Ramos (cell line): Measurements from ENCODE around the gene GPX4.
"Not testable (repeated sequence)": the region's sequence is repeated elsewhere in the genome, so short reads cannot be mapped to it uniquely, and the experiment has no call there.

Experiments
- in situ Hi-C: fragments of 300-500 bp; cut with MboI; formaldehyde crosslinking; loops from one replicate; pipeline ENCODE4 v1.14.3; 2022; ENCODE audit warnings: low sequenced_read_pairs; ENCODE audit not compliant: unreplicated experiment

GPX4 gene

GRCh38 chr19:1126984-1127760, 23.4 kb downstream of the GPX4 start:
- in situ Hi-C loops, result no loop called here

DNA sequence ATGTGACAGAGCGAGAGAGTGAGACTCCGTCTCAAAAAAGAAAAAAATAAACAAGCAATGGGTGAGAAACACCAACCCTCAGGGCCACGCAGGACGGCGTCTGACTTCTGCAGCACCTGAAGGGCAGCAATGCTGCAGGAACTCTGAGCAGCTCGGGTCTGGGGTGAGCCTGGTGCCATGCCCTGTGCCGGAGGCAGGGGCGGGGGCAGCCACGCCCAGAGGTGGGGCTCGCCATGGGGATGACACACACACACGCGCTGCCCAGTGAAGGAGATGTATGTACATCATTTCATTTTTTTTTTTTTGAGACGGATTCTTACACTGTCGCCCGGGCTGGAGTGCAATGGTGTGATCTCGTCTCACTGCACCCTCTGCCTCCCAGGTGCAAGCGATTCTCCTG, 24.3 kb downstream of the GPX4 start:
- in situ Hi-C loops, result no loop called here

- in situ Hi-C loops, result not testable (repeated sequence)
Measured at GRCh38 chr19:1129084-1129483, 25.3 kb downstream of the GPX4 start.

DNA sequence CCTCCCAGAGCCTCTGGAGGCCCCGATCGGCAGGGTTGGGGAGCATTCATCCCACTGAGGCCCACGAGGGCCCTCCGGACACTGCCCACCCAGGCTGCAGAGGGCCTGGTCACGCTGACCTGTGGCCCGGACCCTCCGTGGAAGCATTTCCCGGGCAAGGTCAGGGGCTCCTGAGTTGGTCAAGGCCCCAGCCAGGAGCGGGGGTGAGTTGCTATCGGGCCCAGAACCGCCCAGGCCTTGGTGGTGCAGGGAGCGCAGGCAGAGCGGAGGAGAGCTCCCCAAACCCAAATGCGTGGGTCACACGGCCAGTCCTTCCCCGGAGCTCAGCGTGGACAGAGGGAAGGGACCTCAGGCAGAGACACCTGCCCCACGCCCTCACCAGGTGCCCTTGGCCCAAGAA, 25.7 kb downstream of the GPX4 start:
- in situ Hi-C loops, result no loop called here

- in situ Hi-C loops, result no loop called here
Measured at GRCh38 chr19:1130771-1131717, 27.2 kb downstream of the GPX4 start.

- in situ Hi-C loops, result no loop called here
Measured at GRCh38 chr19:1131718-1132551, 28.1 kb downstream of the GPX4 start.

- in situ Hi-C loops, result no loop called here
Measured at GRCh38 chr19:1132552-1133383, 29.0 kb downstream of the GPX4 start.

DNA sequence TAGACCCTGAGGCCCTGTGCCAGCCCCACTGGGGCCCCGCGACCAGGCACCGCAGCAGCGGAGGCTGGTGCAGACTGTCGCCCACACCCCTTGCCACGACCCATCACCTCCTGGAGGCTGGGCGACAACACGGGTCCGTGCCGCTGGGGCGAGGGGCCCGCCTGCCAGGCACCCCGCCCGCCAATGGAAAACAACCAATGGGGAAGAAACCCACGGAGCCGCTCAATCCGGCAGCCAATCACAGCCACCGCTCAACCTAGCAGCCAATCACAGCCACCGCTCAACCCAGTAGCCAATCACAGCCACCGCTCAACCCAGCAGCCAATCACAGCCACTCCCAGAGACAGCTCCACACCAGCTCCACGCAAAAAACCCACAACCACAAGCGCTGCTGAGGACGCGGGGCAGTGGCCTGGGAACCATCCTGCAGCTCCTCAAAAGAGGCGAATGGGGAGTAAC, 29.7 kb downstream of the GPX4 start:
- in situ Hi-C loops, result no loop called here

DNA sequence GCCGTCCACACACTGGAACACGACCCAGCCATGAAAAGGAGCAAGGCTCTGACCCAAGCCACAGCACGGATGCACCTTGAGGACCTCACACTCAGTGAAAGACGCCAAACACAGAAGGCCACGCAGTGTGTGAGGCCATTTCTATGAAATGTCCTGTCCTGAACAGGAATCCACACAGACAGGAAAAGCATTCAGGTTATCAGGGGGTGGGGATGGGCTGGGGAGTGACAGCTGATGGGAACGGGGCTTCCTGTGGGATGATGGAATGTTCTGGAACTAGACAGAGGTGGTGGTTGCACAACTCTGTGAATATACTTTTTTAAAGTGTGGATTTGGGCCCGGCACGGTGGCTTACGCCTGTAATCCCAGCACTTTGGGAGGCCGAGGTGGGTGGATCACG, 30.6 kb downstream of the GPX4 start:
- in situ Hi-C loops, result no loop called here

- in situ Hi-C loops, result no loop called here
Measured at GRCh38 chr19:1135454-1135853, 31.7 kb downstream of the GPX4 start.

GRCh38 chr19:1136201-1136600, 32.4 kb downstream of the GPX4 start:
- in situ Hi-C loops, result no loop called here

GRCh38 chr19:1136621-1137317, 33.0 kb downstream of the GPX4 start:
- in situ Hi-C loops, result no loop called here

DNA sequence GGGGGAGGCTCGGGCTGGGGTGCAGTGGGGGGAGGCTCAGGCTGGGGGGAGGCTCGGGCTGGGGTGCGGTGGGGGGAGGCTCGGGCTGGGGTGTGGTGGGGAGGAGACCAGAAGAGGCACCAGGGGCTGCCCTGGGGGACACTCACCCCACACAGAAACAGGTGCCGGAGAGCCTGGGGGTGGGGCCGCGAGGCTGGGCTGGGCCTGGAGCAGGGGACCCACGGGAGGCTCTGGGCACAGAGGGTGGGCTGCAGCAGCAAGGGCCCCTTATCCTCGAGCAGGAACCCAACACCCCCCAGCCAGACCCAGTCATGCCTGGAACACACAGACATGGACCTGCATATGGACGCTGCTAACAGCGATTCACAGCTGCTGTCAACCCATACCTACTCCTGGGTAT, 34.3 kb downstream of the GPX4 start:
- in situ Hi-C loops, result no loop called here

DNA sequence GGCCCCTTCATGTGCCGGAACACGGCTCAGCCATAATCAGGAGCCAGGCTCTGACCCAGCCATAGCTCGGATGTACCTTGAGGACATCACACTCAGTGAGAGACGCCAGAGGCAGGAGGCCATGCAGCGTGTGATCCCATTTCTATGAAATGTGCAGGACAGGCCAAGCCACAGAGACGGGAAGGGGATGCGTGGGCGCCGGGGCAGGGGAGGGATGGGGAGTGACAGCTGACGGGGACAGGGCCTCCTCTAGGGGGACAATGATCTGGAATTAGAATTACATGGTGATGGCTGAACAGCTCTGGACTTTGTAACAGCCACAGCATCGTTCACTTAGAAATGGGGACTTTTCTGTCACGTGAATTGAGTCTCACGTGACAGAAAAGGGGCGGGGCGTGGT, 35.3 kb downstream of the GPX4 start:
- in situ Hi-C loops, result no loop called here

- in situ Hi-C loops, result no loop called here
Measured at GRCh38 chr19:1140272-1141027, 36.7 kb downstream of the GPX4 start.

DNA sequence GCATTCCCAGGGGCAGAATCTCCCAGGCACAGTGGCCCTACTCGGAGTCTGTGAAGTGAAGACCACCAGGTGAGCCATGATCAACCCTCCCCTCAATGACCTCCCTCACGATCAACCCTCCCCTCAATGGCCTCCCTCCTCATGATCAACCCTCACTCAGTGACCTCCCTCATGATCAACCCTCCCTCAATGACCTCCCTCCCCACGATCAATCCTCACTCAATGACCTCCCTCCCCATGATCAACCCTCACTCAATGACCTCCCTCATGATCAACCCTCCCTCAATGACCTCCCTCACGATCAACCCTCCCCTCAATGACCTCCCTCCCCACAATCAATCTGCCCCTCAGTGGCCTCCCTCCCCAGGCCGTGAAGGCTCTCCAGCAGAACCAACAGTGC, 38.1 kb downstream of the GPX4 start:
- in situ Hi-C loops, result no loop called here

DNA sequence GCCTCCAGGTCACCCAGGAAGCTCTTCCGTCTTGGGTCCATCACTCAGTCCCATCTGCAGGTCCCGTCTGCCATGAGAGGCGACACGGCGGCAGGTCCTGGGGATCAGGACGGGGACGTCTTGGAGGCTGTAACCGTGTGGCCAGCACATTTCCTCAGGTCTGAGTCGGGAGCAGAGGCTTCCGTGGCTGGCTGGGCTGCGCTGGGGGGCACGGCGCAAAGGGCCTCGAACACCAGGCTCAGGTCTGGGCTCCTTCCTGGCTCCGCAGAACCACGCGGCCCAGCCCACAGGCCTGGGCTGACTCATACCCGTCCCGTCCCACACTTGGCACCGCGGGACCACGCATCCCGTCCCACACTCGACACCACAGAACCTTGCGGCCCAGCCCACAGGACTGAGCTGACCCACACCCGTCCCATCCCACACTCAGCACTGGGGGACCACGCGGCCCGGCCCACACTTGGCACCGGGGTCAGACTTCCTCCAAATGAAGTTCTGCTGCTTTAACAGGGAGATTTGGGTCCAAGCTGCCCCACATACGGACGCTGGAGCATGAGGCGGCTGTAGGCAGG, 40.1 kb downstream of the GPX4 start:
- in situ Hi-C loops, result no loop called here

- in situ Hi-C loops, result no loop called here
Measured at GRCh38 chr19:1144741-1145140, 40.9 kb downstream of the GPX4 start.
